ENCODE data around the gene DOCK2.

The DOCK2 gene

GRCh38 chr5:170109059-170110031 is 472.3 kb downstream of the DOCK2 start:
- DNase-seq = no peak

GRCh38 chr5:170110403-170111087 is 473.5 kb downstream of the DOCK2 start:
- DNase-seq = no peak

GRCh38 chr5:170111088-170111785 is 474.2 kb downstream of the DOCK2 start:
- no peak for DNase-seq

- no peak for DNase-seq
Observed at GRCh38 chr5:170112876-170113521, 475.9 kb downstream of the DOCK2 start.

GRCh38 chr5:170113522-170113900 is 476.4 kb downstream of the DOCK2 start:
- no peak for DNase-seq

GRCh38 chr5:170114271-170114670 is 477.2 kb downstream of the DOCK2 start:
- DNase-seq = no peak

GRCh38 chr5:170115925-170116324 is 478.9 kb downstream of the DOCK2 start:
- no peak for DNase-seq

- DNase-seq = no peak
Observed at GRCh38 chr5:170117736-170118135, 480.7 kb downstream of the DOCK2 start.

- no peak for DNase-seq
Observed at GRCh38 chr5:170120576-170120975, 483.5 kb downstream of the DOCK2 start.

GRCh38 chr5:170121321-170121720 is 484.2 kb downstream of the DOCK2 start:
- no peak for DNase-seq

GRCh38 chr5:170126061-170126460 is 489.0 kb downstream of the DOCK2 start:
- no peak for DNase-seq

- DNase-seq = no peak
Observed at GRCh38 chr5:170126626-170127025, 489.6 kb downstream of the DOCK2 start.

- no peak for DNase-seq
Observed at GRCh38 chr5:170131235-170131634, 494.2 kb downstream of the DOCK2 start.

GRCh38 chr5:170132269-170132975 is 495.3 kb downstream of the DOCK2 start:
- DNase-seq = no peak

Measured in NCI-H510A (cell line).